K562 (cell line): ENCODE measurements around the gene EEFSEC. TPM values are rescaled to one million over a fixed set of nuclear protein-coding genes. Genes with fewer than 3 reads are reported as not detected.

Source experiments
- ATAC-seq: fragments of 200-7000 bp; cut with Tn5 transposase; 3 replicates; pipeline ENCODE4 v1.9.1; 2020; ENCODE audit warnings: moderate library complexity
- BruUV-seq: library from RNA; stranded (reverse); fragments of 400-500 nt; replicated peaks from 2 replicates; lab custom pipeline; 2021; lab: Mats Ljungman, UMichigan
- CTCF ChIA-PET: fragments of 300-600 bp; formaldehyde crosslinking; extraction: SDS; loops from one replicate; lab custom pipeline; 2021; ENCODE audit warnings: low intra/inter-chr PET ratio; lab: Yijun Ruan, JAX
- POLR2A ChIA-PET: fragments of 300-600, 350-650 bp; sonication (Branson Sonifier 250); formaldehyde crosslinking; extraction: SDS; loops from one replicate; lab custom pipeline; 2021; ENCODE audit warnings: antibody characterized with exemption, inconsistent platforms; lab: Yijun Ruan, JAX
- DNase-seq, 4 experiments: peaks; one replicate each; pipeline versions ENCODE4 v3.0.0 to v3.0.0-alpha.2; 2011 to 2018; ENCODE audit warnings: low spot score in 3 of 4, mixed read lengths in 3 of 4; ENCODE audit errors: extremely low read depth in 1 of 4
- FAIRE-seq: peaks from 2 replicates; lab custom pipeline; 2011; peaks lifted over from hg19 to GRCh38; lab: Jason Lieb, UNC
- H2AFZ ChIP-seq: 2 replicates; pipeline ENCODE4 v1.6.0; 2011; ENCODE audit warnings: low read depth, low read length, control low read depth, inconsistent platforms
- H3K27ac ChIP-seq: fragments of 200-600 bp; 3 replicates; pipeline ENCODE4 v1.8.0; 2011; ENCODE audit warnings: low read depth, mild to moderate bottlenecking, control low read depth, inconsistent platforms, low read length, moderate library complexity, mixed read lengths; ENCODE audit errors: extremely low read depth
- H3K27me3 ChIP-seq, 2 experiments: fragments of 300-600 bp in 1 of 2; 2 replicates in 1 of 2; 3 replicates in 1 of 2; pipeline versions ENCODE4 v1.6.0 to v1.8.0; 2011; ENCODE audit warnings: inconsistent platforms in 2 of 2, low read length in 2 of 2, mild to moderate bottlenecking in 1 of 2, mixed read lengths in 1 of 2, moderate library complexity in 1 of 2; ENCODE audit not compliant: control insufficient read depth in 2 of 2, insufficient read depth in 2 of 2
- H3K36me3 ChIP-seq: fragments of 300-600 bp; 3 replicates; pipeline ENCODE4 v1.8.0; 2011; ENCODE audit warnings: mild to moderate bottlenecking, low read length, inconsistent platforms; ENCODE audit not compliant: control insufficient read depth, insufficient read depth
- H3K4me1 ChIP-seq, 2 experiments: fragments of 200-600 bp in 1 of 2; replicated peaks in 1 of 2; 2 replicates in 1 of 2; 3 replicates in 1 of 2; pipeline versions ENCODE4 v1.5.1 to v1.8.0; 2011; ENCODE audit warnings: inconsistent platforms in 2 of 2, low read length in 2 of 2, mild to moderate bottlenecking in 1 of 2, mixed read lengths in 1 of 2, moderate library complexity in 1 of 2; ENCODE audit not compliant: control insufficient read depth in 2 of 2, insufficient read depth in 2 of 2
- H3K4me2 ChIP-seq: 2 replicates; pipeline ENCODE4 v1.6.1; 2011; ENCODE audit warnings: low read length, control low read depth, inconsistent platforms, mixed read lengths; ENCODE audit not compliant: insufficient read depth
- H3K4me3 ChIP-seq: fragments of 200-600 bp; sonication (generic), shearing (Covaris generic); 2 replicates; pipeline ENCODE4 v1.5.1; 2016; ENCODE audit warnings: control low read depth, inconsistent platforms
- H3K79me2 ChIP-seq: fragments of 200-600 bp; 3 replicates; pipeline ENCODE4 v1.8.0; 2011; ENCODE audit warnings: low read length, inconsistent platforms; ENCODE audit not compliant: control insufficient read depth, insufficient read depth
- H3K9ac ChIP-seq, 2 experiments: 2 replicates each; pipeline versions ENCODE4 v1.6.0 to v1.6.1; 2011; ENCODE audit warnings: low read depth in 2 of 2, low read length in 2 of 2, control low read depth in 1 of 2, inconsistent platforms in 1 of 2, mild to moderate bottlenecking in 1 of 2, mixed read lengths in 1 of 2; ENCODE audit not compliant: insufficient read depth in 1 of 2
- H3K9me1 ChIP-seq: one replicate; pipeline ENCODE4 v1.6.0; 2011; ENCODE audit warnings: inconsistent platforms, mild to moderate bottlenecking, low read length, moderate library complexity; ENCODE audit not compliant: control insufficient read depth, insufficient read depth
- H3K9me3 ChIP-seq: replicated peaks from 2 replicates; pipeline ENCODE4 v1.5.1; 2011; ENCODE audit warnings: low read depth, low read length, inconsistent platforms; ENCODE audit not compliant: control insufficient read depth, insufficient read depth
- H4K20me1 ChIP-seq: replicated peaks from 2 replicates; pipeline ENCODE4 v1.6.1; 2011; ENCODE audit warnings: low read length, inconsistent platforms, mixed read lengths; ENCODE audit not compliant: control insufficient read depth, insufficient read depth
- CTCF ChIP-seq, 3 experiments: IDR thresholded peaks in 2 of 3; conservative IDR thresholded peaks in 1 of 3; 2 replicates each; pipeline ENCODE4 v1.5.1; 2011 to 2012; ENCODE audit warnings: low read length in 3 of 3, mild to moderate bottlenecking in 3 of 3, control low read depth in 2 of 3, improper control_type of control experiment in 1 of 3, inconsistent platforms in 1 of 3, low read depth in 1 of 3, mixed read lengths in 1 of 3, moderate library complexity in 1 of 3; ENCODE audit not compliant: insufficient read depth in 2 of 3
- GMEB1 ChIP-seq: fragments of 250-450 bp; sonication (Bioruptor Pico); IDR thresholded peaks from 2 replicates; pipeline ENCODE4 v1.4.0; 2020; ENCODE audit warnings: mild to moderate bottlenecking
- HDGF ChIP-seq: fragments of 450-650 bp; IDR thresholded peaks from 2 replicates; pipeline ENCODE4 v1.6.1; 2016
- MAZ ChIP-seq, 2 experiments: fragments of 450-650 bp in 1 of 2; sonication (generic) in 1 of 2; formaldehyde crosslinking; IDR thresholded peaks in 1 of 2; conservative IDR thresholded peaks in 1 of 2; 2 replicates each; pipeline versions ENCODE4 v1.4.0 to v1.5.0; 2020; ENCODE audit warnings: mild to moderate bottlenecking in 1 of 2, missing genetic modification reagents in 1 of 2
- NONO ChIP-seq, 2 experiments: fragments of 200-400 bp in 1 of 2; fragments of 450-650 bp in 1 of 2; formaldehyde crosslinking in 1 of 2; IDR thresholded peaks; 2 replicates each; pipeline ENCODE4 v1.6.1; 2017; ENCODE audit warnings: low read depth in 2 of 2, mild to moderate bottlenecking in 2 of 2, moderate library complexity in 2 of 2, low read length in 1 of 2
- PHB ChIP-seq: fragments of 250-450 bp; sonication (Bioruptor Pico); IDR thresholded peaks from 2 replicates; pipeline ENCODE4 v1.5.0; 2021
- RAD21 ChIP-seq, 2 experiments: fragments of 250-450 bp in 1 of 2; fragments of 450-650 bp in 1 of 2; sonication (Bioruptor Pico) in 1 of 2; formaldehyde crosslinking in 1 of 2; IDR thresholded peaks in 1 of 2; conservative IDR thresholded peaks in 1 of 2; 2 replicates each; pipeline versions ENCODE4 v1.4.0 to v1.8.0; 2020 to 2022; ENCODE audit warnings: mild to moderate bottlenecking in 2 of 2, moderate library complexity in 1 of 2
- ZNF263 ChIP-seq: sonication (generic); formaldehyde crosslinking; IDR thresholded peaks from 2 replicates; pipeline ENCODE4 v1.8.0; 2022; ENCODE audit warnings: mild to moderate bottlenecking, missing genetic modification reagents, borderline replicate concordance
- ZNF655 ChIP-seq: fragments of 250-450 bp; sonication (Bioruptor Pico); IDR thresholded peaks from 2 replicates; pipeline ENCODE4 v1.5.0; 2021
- WGBS: fragments of 100-300 bp; shearing (Covaris generic); methylation state at CpG from one replicate; pipeline ENCODE4 v1.1.6; 2016; ENCODE audit warnings: low coverage, mixed read lengths; ENCODE audit not compliant: insufficient coverage; ENCODE audit errors: missing lambda C conversion rate; 5-methylcytosine and 5-hydroxymethylcytosine counted together
- in situ Hi-C: fragments of 300-500 bp; cut with MboI; formaldehyde crosslinking; loops from 4 replicates; pipeline ENCODE4 v1.15.0; 2018; ENCODE audit warnings: inconsistent platforms, mixed read lengths
- intact Hi-C: fragments of 100-400 bp; cut with micrococcal nuclease; formaldehyde crosslinking; loops from 2 replicates; pipeline ENCODE4 v1.14.2; 2022
- polyA plus RNA-seq, 8 experiments: library from polyadenylated mRNA; depleted of rRNA in 4 of 8; stranded (reverse) in 5 of 8; unstranded in 3 of 8; fragments of >200 nt; fragmentation: Nextera tagmentation in 2 of 8; fragmentation: Illumina TruSeq in 1 of 8; extraction: Ambion mirVana in 2 of 8; extraction: Trizol in 1 of 8; gene quantifications; 2 replicates each; pipeline versions ENCODE4 v1.2.1 to v1.2.3, GENCODE V29; 2011 to 2014; ENCODE audit warnings: inconsistent platforms in 1 of 8, missing spikeins in 1 of 8
- total RNA-seq, 7 experiments: library from RNA; depleted of rRNA in 6 of 7; stranded (reverse); fragments of >200 nt in 6 of 7; fragmentation: Illumina TruSeq in 2 of 7; extraction: Trizol in 2 of 7; gene quantifications; 2 replicates each; pipeline versions ENCODE4 v1.2.1 to v1.2.3, GENCODE V29; 2011 to 2021; ENCODE audit warnings: low replicate concordance in 1 of 7

Gene EEFSEC
- total and polyA plus RNA-seq, 9 of the 15 experiments (the other 6 are each of a cell fraction or from before 2014, with no cell fraction given), result 0.35 to 11.8 (median 7.7) TPM

GRCh38 chr3:128438488-128439072, 285.3 kb downstream of the EEFSEC start:
- H3K27ac ChIP-seq, result no peak overlapping the region
- no peak overlapping the region for H3K9ac ChIP-seq
- FAIRE-seq, result no peak
- ChIA-PET CTCF (no interaction called here), POLR2A (interaction anchor here (0.9 kb wide), 1 partner anchor 10 kb away, joined by 3 read pairs; no protein-coding TSS in a partner anchor)
- no peaks in the 10 kb centered on the region for H3K36me3 ChIP-seq
- no peaks in the 10 kb centered on the region for H3K79me2 ChIP-seq
- 12% methylated on average over 5 of the region's 6 CpGs for WGBS
- peak; percentile 34 to 54 (median 46) for DNase-seq
- BruUV-seq, result no TSS peak
- no peak overlapping the region for H3K4me3 ChIP-seq
- H3K4me1 ChIP-seq, result peaks cover 4 to 12% of the 10 kb centered on the region in 2 experiments; a peak in 2 of 5 replicates
- H3K27me3 ChIP-seq, result peaks cover 2 to 16% of the 10 kb centered on the region in 2 experiments; a peak in 3 of 5 replicates
- H4K20me1 ChIP-seq, result no peaks in the 10 kb centered on the region
- intact Hi-C loops, result loop anchor here (5.0 to 10.0 kb wide), 3 partner anchors 146 to 264 kb away; no protein-coding TSS in a partner anchor
- H2AFZ ChIP-seq, result no peak overlapping the region
- no peaks in the 10 kb centered on the region for H3K9me1 ChIP-seq
- in situ Hi-C loops, result no loop called here
- peak; percentile 93 for ATAC-seq
- no peak overlapping the region for H3K4me2 ChIP-seq
- H3K9me3 ChIP-seq, result no peaks in the 10 kb centered on the region
- no peak for TF ChIP-seq HDGF
- TF ChIP-seq CTCF (IDR thresholded peaks at IDR 0.05 in 2 of 3, conservative IDR thresholded peaks at IDR 0.05 in 1 of 3; ENCODE audit: insufficient read depth in 2 of 3, low read depth in 1 of 3, low read length in 3 of 3), result peak; percentile 65 to 81 (median 68)
- no peak for TF ChIP-seq GMEB1 (CRISPR knock-in tag)
- no peak for TF ChIP-seq ZNF655 (CRISPR knock-in tag)
- peak; percentile 30 to 58; a peak in 3 of 4 replicates for TF ChIP-seq RAD21 (CRISPR knock-in tag; conservative IDR thresholded peaks at IDR 0.05 in 1 of 2, IDR thresholded peaks at IDR 0.05 in 1 of 2)
- no peak for TF ChIP-seq NONO (IDR thresholded peaks at IDR 0.05; ENCODE audit: low read depth in 2 of 2, low read length in 1 of 2)
- no peak for TF ChIP-seq PHB
- TF ChIP-seq ZNF263 (CRISPR knock-in tag), result peak; percentile 85
- TF ChIP-seq MAZ (CRISPR knock-in tag; conservative IDR thresholded peaks at IDR 0.05 in 1 of 2, IDR thresholded peaks at IDR 0.05 in 1 of 2), result 0 out of 4 replicates have a peak, but pooled peaks of 1 of the 2 experiments have one; percentile 20
